Astrocyte (in vitro differentiated cells and primary cell): ENCODE results near the gene MMP10.

Experiments
- CTCF ChIP-seq: IDR thresholded peaks from 2 replicates; pipeline ENCODE4 v1.5.1; 2011; ENCODE audit warnings: low read depth, mild to moderate bottlenecking, inconsistent platforms, low read length, moderate library complexity; ENCODE audit not compliant: insufficient read depth
- EZH2 ChIP-seq: IDR thresholded peaks from 2 replicates; pipeline ENCODE4 v1.6.1; 2012; ENCODE audit warnings: mild to moderate bottlenecking, low read length, inconsistent platforms; ENCODE audit not compliant: insufficient read depth

GRCh38 chr11:102734650-102735049 lies 45.8 kb downstream of the MMP10 start:
- TF ChIP-seq EZH2 (no peak), CTCF (no peak)
